ENCODE data around the gene SELP. TPM values are rescaled to one million over a fixed set of nuclear protein-coding genes. Genes with fewer than 3 reads are reported as not detected.

SELP gene
- polyA plus RNA-seq, 1 donor (not counting 4 experiments of a cell fraction or from before 2014, with no cell fraction given), result 0.09 TPM

DNA sequence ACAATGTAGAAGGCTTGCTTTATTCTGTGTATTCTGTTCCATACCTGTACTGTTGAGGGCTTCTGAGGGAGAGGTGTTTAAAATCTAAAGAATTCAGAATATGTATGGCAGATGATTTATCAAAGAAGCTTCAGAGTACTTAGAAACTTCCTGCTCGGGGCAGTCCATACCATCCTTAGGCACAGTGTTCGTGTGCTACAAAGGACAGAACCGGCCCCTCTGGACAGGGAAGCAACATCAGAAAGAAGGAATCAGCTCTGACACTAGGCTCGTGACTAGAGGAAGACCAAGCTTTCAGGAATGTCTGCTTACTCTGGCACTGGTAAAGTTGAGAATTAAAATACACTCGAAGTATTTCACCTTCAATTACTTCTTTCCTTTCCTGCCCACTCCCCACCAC, 14.1 kb downstream of the SELP start:
- no peak for TF ChIP-seq EZH2 (IDR thresholded peaks at IDR 0.05; ENCODE audit: low read length)
- H3K9me3 ChIP-seq (ENCODE audit: control insufficient read depth, low read depth, low read length), result no peaks in the 10 kb centered on the region
- H3K4me1 ChIP-seq (ENCODE audit: control insufficient read depth, extremely low read depth, insufficient read depth, low read length), result no peaks in the 10 kb centered on the region
- H3K9ac ChIP-seq (ENCODE audit: control insufficient read depth, extremely low read depth, insufficient read depth, low read length), result no peak overlapping the region
- dilution Hi-C loops (cut with MboI; ENCODE audit: extremely low pct_ligation_motif_present, low sequenced_read_pairs), result no loop called here
- H3K9me1 ChIP-seq (ENCODE audit: control insufficient read depth, extremely low read depth, insufficient read depth, low read length), result no peaks in the 10 kb centered on the region
- H3K4me3 ChIP-seq (ENCODE audit: control insufficient read depth in 2 of 3, extremely low read depth in 1 of 3, insufficient read depth in 2 of 3, low read depth in 1 of 3, low read length in 3 of 3), result no peak overlapping the region
- H3K27ac ChIP-seq (ENCODE audit: control insufficient read depth, insufficient read depth, low read length), result no peak overlapping the region
- no peak for DNase-seq (ENCODE audit: low read depth, low spot score)
- H3K79me2 ChIP-seq (ENCODE audit: control insufficient read depth, insufficient read depth, low read length), result no peaks in the 10 kb centered on the region
- H2AFZ ChIP-seq (ENCODE audit: control insufficient read depth, low read length), result no peak overlapping the region
- no peak for FAIRE-seq
- no peak overlapping the region for H3K4me2 ChIP-seq (ENCODE audit: control insufficient read depth, extremely low read depth, insufficient read depth, low read depth, low read length)
- H4K20me1 ChIP-seq (ENCODE audit: control insufficient read depth, extremely low read depth, insufficient read depth, low read length), result no peaks in the 10 kb centered on the region
- H3K36me3 ChIP-seq (ENCODE audit: control insufficient read depth in 2 of 2, extremely low read depth in 1 of 2, insufficient read depth in 2 of 2, low read length in 2 of 2), result no peaks in the 10 kb centered on the region
- peaks cover 2% of the 10 kb centered on the region for H3K27me3 ChIP-seq (ENCODE audit: control insufficient read depth, extremely low read depth, insufficient read depth, low read length)

GRCh38 chr1:169610858-169611257, 19.1 kb downstream of the SELP start:
- Histone ChIP-seq H3K27me3 (ENCODE audit: control insufficient read depth, extremely low read depth, insufficient read depth, low read length) (peaks cover 2% of the 10 kb centered on the region), H4K20me1 (ENCODE audit: control insufficient read depth, extremely low read depth, insufficient read depth, low read length) (no peaks in the 10 kb centered on the region), H3K27ac (ENCODE audit: control insufficient read depth, insufficient read depth, low read length) (no peak overlapping the region), H3K9me1 (ENCODE audit: control insufficient read depth, extremely low read depth, insufficient read depth, low read length) (no peaks in the 10 kb centered on the region), H3K79me2 (ENCODE audit: control insufficient read depth, insufficient read depth, low read length) (no peaks in the 10 kb centered on the region), H3K9ac (ENCODE audit: control insufficient read depth, extremely low read depth, insufficient read depth, low read length) (no peak overlapping the region), H3K36me3 (ENCODE audit: control insufficient read depth in 2 of 2, extremely low read depth in 1 of 2, insufficient read depth in 2 of 2, low read length in 2 of 2) (no peaks in the 10 kb centered on the region), H3K4me3 (ENCODE audit: control insufficient read depth in 2 of 3, extremely low read depth in 1 of 3, insufficient read depth in 2 of 3, low read depth in 1 of 3, low read length in 3 of 3) (no peak overlapping the region), H3K4me1 (ENCODE audit: control insufficient read depth, extremely low read depth, insufficient read depth, low read length) (no peaks in the 10 kb centered on the region), H3K9me3 (ENCODE audit: control insufficient read depth, low read depth, low read length) (no peaks in the 10 kb centered on the region), H2AFZ (ENCODE audit: control insufficient read depth, low read length) (no peak overlapping the region), H3K4me2 (ENCODE audit: control insufficient read depth, extremely low read depth, insufficient read depth, low read depth, low read length) (no peak overlapping the region)
- DNase-seq (ENCODE audit: low read depth, low spot score), result no peak
- FAIRE-seq, result no peak
- TF ChIP-seq EZH2 (IDR thresholded peaks at IDR 0.05; ENCODE audit: low read length), result no peak
- no peak for TF ChIP-seq CTCF (optimal IDR thresholded peaks at IDR 0.05 in 1 of 3, IDR thresholded peaks at IDR 0.05 in 1 of 3, conservative IDR thresholded peaks at IDR 0.05 in 1 of 3; ENCODE audit: extremely low read depth in 1 of 3, insufficient read depth in 2 of 3, low read length in 3 of 3)
- dilution Hi-C loops (cut with MboI; ENCODE audit: extremely low pct_ligation_motif_present, low sequenced_read_pairs), result no loop called here

- TF ChIP-seq EZH2 (IDR thresholded peaks at IDR 0.05; ENCODE audit: low read length) (no peak), CTCF (optimal IDR thresholded peaks at IDR 0.05 in 1 of 3, IDR thresholded peaks at IDR 0.05 in 1 of 3, conservative IDR thresholded peaks at IDR 0.05 in 1 of 3; ENCODE audit: extremely low read depth in 1 of 3, insufficient read depth in 2 of 3, low read length in 3 of 3) (no peak)
- DNase-seq (ENCODE audit: low read depth, low spot score) (no peak), FAIRE-seq (no peak)
- Histone ChIP-seq H3K27me3 (ENCODE audit: control insufficient read depth, extremely low read depth, insufficient read depth, low read length) (peaks cover 2% of the 10 kb centered on the region), H3K9ac (ENCODE audit: control insufficient read depth, extremely low read depth, insufficient read depth, low read length) (no peak overlapping the region), H3K9me3 (ENCODE audit: control insufficient read depth, low read depth, low read length) (no peaks in the 10 kb centered on the region), H2AFZ (ENCODE audit: control insufficient read depth, low read length) (no peak overlapping the region), H3K27ac (ENCODE audit: control insufficient read depth, insufficient read depth, low read length) (no peak overlapping the region), H3K4me2 (ENCODE audit: control insufficient read depth, extremely low read depth, insufficient read depth, low read depth, low read length) (no peak overlapping the region), H3K36me3 (ENCODE audit: control insufficient read depth in 2 of 2, extremely low read depth in 1 of 2, insufficient read depth in 2 of 2, low read length in 2 of 2) (no peaks in the 10 kb centered on the region), H3K9me1 (ENCODE audit: control insufficient read depth, extremely low read depth, insufficient read depth, low read length) (no peaks in the 10 kb centered on the region), H3K79me2 (ENCODE audit: control insufficient read depth, insufficient read depth, low read length) (no peaks in the 10 kb centered on the region), H4K20me1 (ENCODE audit: control insufficient read depth, extremely low read depth, insufficient read depth, low read length) (no peaks in the 10 kb centered on the region), H3K4me1 (ENCODE audit: control insufficient read depth, extremely low read depth, insufficient read depth, low read length) (no peaks in the 10 kb centered on the region), H3K4me3 (ENCODE audit: control insufficient read depth in 2 of 3, extremely low read depth in 1 of 3, insufficient read depth in 2 of 3, low read depth in 1 of 3, low read length in 3 of 3) (no peak overlapping the region)
- dilution Hi-C loops (cut with MboI; ENCODE audit: extremely low pct_ligation_motif_present, low sequenced_read_pairs), result no loop called here
These were observed 19.8 kb downstream of the SELP start for GRCh38 chr1:169610108-169610507.
